ENCODE results near the gene NOC3L.

DNA sequence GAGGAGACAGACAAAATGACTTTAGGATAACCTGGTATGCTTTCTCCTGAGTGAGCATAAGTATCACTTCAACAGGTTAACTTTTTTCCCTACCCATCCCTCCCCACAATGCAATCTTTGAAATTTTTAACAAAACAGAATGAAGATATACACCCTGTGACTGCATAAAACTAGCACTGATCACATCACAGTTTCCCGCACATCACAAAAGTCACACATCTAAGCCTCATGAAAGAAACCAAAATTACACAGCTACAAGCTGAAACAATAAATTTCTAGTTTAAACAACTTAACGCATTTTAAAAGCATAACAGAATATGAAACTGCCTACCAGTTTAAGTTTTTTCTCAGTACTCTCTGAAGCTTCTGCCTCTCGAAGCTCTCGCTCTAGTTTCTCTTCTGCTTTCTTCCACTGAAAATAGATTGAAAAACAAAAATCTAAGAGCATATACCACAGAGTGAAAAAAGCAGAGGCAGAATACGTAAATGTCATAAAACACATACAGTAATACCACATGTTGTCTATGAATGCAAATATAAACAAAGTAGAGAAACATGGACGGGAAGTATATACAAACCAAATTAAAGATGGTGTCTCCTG lies 18.1 kb downstream of the NOC3L start:
- TF ChIP-seq CTCF (IDR thresholded peaks at IDR 0.05), result no peak
- TF ChIP-seq EP300 (IDR thresholded peaks at IDR 0.05; ENCODE audit: low read depth), result no peak

Measured in transverse colon (tissue), 3 donors.